Immature natural killer cell (primary cell): Measurements from ENCODE around the gene SLC31A1. TPM values are rescaled to one million over a fixed set of nuclear protein-coding genes. Genes with fewer than 3 reads are reported as not detected.

Source experiments
- DNase-seq, 3 donors: peaks; one replicate each; pipeline ENCODE4 v3.0.0; 2022; ENCODE audit warnings: mixed read lengths in 1 of 3
- H3K27ac Mint-ChIP-seq, 6 donors: one replicate each; pipeline ENCODE4 v1.8.0; 2020; ENCODE audit warnings: mixed read lengths in 6 of 6, mild to moderate bottlenecking in 5 of 6, inconsistent platforms in 4 of 6, moderate library complexity in 3 of 6
- H3K27me3 Mint-ChIP-seq, 3 donors: one replicate each; pipeline ENCODE4 v1.8.0; 2020 to 2021; ENCODE audit warnings: low read depth in 3 of 3, mild to moderate bottlenecking in 3 of 3, mixed read lengths in 3 of 3, moderate library complexity in 3 of 3, inconsistent platforms in 1 of 3
- H3K36me3 Mint-ChIP-seq, 3 donors: one replicate each; pipeline ENCODE4 v1.8.0; 2020; ENCODE audit warnings: mixed read lengths in 3 of 3, inconsistent platforms in 2 of 3, mild to moderate bottlenecking in 2 of 3
- H3K4me1 Mint-ChIP-seq, 2 donors: one replicate each; pipeline ENCODE4 v1.8.0; 2020; ENCODE audit warnings: inconsistent platforms in 2 of 2, mild to moderate bottlenecking in 2 of 2, mixed read lengths in 2 of 2, moderate library complexity in 1 of 2
- H3K4me3 Mint-ChIP-seq, 5 donors: one replicate each; pipeline ENCODE4 v1.8.0; 2020; ENCODE audit warnings: mild to moderate bottlenecking in 5 of 5, mixed read lengths in 5 of 5, inconsistent platforms in 3 of 5, moderate library complexity in 3 of 5
- H3K9me3 Mint-ChIP-seq, 6 donors: one replicate each; pipeline ENCODE4 v1.8.0; 2020; ENCODE audit warnings: mild to moderate bottlenecking in 6 of 6, mixed read lengths in 6 of 6, inconsistent platforms in 4 of 6, moderate library complexity in 3 of 6
- polyA plus RNA-seq, 3 donors: library from polyadenylated mRNA; unstranded; fragments of 300-500 nt; fragmentation: Illumina TruSeq; gene quantifications; one replicate each; pipeline ENCODE4 v1.2.3, GENCODE V29; 2021

SLC31A1 gene
- polyA plus RNA-seq, result 1 to 10 TPM; 5.2 to 5.8 (median 5.5) TPM

DNA sequence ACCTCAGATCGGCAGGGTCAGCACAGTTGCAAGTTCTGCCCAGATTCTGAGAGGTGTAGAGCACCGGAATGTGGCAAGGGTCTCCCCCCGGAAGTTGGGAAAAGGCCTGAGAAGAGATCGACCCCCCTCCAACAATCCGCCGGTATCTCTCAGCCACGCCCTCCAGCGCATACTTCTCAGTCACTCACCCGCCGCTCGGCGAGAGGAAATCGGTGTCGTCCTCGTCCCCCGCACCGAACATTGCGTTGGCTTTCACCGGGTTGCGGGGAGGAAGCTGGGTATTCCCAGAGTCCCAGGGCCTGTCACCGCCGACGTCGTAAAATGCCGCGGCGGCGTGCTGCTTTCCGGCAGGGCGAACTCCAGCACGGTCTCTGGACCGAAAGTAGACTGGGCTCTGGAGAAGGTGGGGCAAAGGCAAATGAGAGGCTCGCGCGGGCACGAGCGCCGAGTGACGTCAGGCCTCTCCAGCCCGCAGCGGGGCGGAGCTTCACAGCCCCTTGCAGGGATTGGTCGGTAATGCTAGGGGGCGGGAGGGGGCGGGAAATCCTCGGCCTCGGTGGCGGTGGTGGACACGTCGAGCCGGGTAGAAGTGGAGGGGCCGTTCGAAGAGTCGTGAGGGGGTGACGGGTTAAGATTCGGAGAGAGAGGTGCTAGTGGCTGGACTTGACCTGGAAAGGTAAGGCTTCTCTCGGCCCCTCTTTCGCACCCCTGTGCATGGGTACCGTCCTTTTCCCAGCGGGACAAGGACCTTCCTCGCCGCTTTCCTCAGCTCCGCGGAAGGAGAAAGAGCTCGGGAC is at the start of gene SLC31A1, which contains the start of gene FKBP15:
Gene SLC31A1 (plus strand): TSS at position 542 of the 797 bp plus-strand sequence. CDS start 34,605 bp downstream, outside the sequence.
Gene FKBP15 (minus strand): TSS at position 275 of the 797 bp plus-strand sequence. CDS start 34 bp downstream, at position 241.
- Mint-ChIP-seq H3K4me1 (peaks cover 42 to 56% of the 10 kb centered on the region in 2 donors), H3K9me3 (no peaks in the 10 kb centered on the region), H3K27ac (peak within 1 kb of the TSS; percentile 92 to 98 (median 94)), H3K27me3 (peaks cover 8 to 16% (median 10%) of the 10 kb centered on the region in 3 donors), H3K4me3 (peak within 1 kb of the TSS; percentile 89 to 97 (median 93)), H3K36me3 (no peaks in the 10 kb centered on the region)
- DNase-seq, result peak; percentile 97 to 98 (median 97)

DNA sequence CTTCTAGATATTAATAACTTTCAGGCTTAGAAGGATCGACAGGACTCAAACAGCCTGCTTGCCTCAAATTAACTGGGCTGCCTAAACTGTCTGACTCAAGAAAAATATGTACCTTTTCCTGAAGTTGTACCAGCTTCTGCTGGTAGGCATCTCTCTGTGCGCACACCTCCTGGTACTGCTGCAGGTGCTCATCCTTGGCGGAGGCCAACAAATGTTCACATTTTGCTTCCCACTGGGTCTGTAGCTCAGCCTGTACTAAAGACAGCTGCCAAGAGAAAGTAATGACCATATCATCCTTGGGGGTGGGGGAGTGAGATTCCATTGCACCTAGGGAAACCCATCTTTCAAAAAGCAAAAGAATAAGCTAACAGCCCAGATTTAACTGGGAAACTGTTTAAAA is 48.0 kb upstream of the SLC31A1 start:
- H3K36me3 Mint-ChIP-seq, result peaks cover 45 to 75% (median 55%) of the 10 kb centered on the region in 3 donors
- no peak overlapping the region for H3K4me3 Mint-ChIP-seq
- no peaks in the 10 kb centered on the region for H3K4me1 Mint-ChIP-seq
- H3K27me3 Mint-ChIP-seq, result peaks cover 0 to 2% (median 0%) of the 10 kb centered on the region in 3 donors
- DNase-seq, result no peak
- H3K27ac Mint-ChIP-seq, result peak overlapping the region in 1 of 6 donors; percentile 26
- H3K9me3 Mint-ChIP-seq, result no peaks in the 10 kb centered on the region

- Mint-ChIP-seq H3K27ac (no peak overlapping the region), H3K27me3 (no peaks in the 10 kb centered on the region), H3K36me3 (peaks cover 58 to 75% (median 65%) of the 10 kb centered on the region in 3 donors)
Measured at GRCh38 chr9:113176803-113177202, 44.5 kb upstream of the SLC31A1 start.

DNA sequence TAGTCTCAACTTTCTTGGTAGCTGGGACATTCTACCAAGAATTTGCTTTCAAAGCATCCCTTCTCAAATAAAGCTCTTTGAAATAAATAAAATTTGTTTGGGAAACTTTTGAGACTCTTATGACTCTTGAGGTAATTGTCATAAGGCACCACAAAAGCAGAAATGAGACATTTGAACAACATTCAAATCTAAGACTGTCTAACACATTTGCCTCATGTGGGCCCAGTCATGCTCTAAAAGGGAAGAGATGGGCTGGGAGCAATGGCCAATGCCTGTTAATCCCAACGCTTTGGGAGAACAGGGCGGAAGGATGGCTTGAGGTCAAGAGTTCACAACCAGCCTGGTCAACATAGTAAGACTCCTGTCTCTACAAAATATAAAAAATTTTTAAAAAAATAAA is 44.1 kb upstream of the SLC31A1 start:
- Mint-ChIP-seq H3K36me3 (peaks cover 57 to 75% (median 65%) of the 10 kb centered on the region in 3 donors), H3K27ac (no peak overlapping the region), H3K4me3 (no peak overlapping the region), H3K4me1 (no peaks in the 10 kb centered on the region), H3K9me3 (no peaks in the 10 kb centered on the region), H3K27me3 (no peaks in the 10 kb centered on the region)
- no peak for DNase-seq

More at GRCh38 chr9:113176803-113177202, 44.5 kb upstream of the SLC31A1 start:
- no peak overlapping the region for H3K4me3 Mint-ChIP-seq
- no peaks in the 10 kb centered on the region for H3K9me3 Mint-ChIP-seq
- H3K4me1 Mint-ChIP-seq, result no peaks in the 10 kb centered on the region
- no peak for DNase-seq

DNA sequence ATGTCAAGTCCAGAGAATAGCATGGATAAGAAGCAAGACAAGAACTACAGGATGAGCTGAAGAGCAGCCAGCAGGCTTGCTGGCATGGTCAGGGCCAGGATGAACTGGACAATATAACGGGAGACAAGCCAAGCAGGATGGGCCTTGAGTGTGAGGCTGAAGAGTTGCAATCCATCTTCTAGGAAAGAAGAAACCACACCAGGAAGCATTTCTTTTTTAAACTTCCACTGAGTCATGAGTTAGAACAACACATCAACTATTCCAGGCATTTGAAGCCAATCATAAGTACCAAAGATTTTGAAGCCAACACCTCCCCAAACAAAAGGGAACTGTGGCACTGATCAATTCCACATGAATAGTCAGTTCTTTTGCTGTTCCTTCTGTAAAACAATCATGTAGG is 43.3 kb upstream of the SLC31A1 start:
- H3K4me1 Mint-ChIP-seq, result no peaks in the 10 kb centered on the region
- H3K27ac Mint-ChIP-seq, result no peak overlapping the region
- peaks cover 52 to 73% (median 64%) of the 10 kb centered on the region in 3 donors for H3K36me3 Mint-ChIP-seq
- DNase-seq, result no peak
- no peaks in the 10 kb centered on the region for H3K9me3 Mint-ChIP-seq
- no peaks in the 10 kb centered on the region for H3K27me3 Mint-ChIP-seq
- no peak overlapping the region for H3K4me3 Mint-ChIP-seq

DNA sequence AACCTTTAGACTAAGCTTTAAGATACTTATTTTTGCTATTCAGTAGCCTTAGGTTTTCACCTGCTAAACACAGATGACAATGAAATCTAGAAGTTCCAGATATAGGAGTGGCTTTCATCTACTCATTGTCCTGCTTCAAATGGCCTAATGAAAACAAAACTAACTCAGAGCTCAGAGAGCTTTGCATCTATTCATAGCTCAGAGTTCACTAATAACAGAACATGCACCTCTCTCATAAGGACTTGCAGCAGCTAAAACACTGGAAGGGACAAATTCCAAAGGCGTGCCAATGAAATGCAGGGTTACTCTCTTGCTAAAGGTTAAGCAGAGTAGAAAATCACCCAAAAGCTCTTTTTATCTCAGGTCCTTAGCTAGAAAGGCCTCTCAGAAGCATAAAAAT is 41.5 kb upstream of the SLC31A1 start:
- peaks cover 40 to 70% (median 61%) of the 10 kb centered on the region in 3 donors for H3K36me3 Mint-ChIP-seq
- H3K4me1 Mint-ChIP-seq, result no peaks in the 10 kb centered on the region
- no peaks in the 10 kb centered on the region for H3K9me3 Mint-ChIP-seq
- DNase-seq, result no peak
- no peak overlapping the region for H3K4me3 Mint-ChIP-seq
- peak overlapping the region in 1 of 6 donors; percentile 58 for H3K27ac Mint-ChIP-seq
- no peaks in the 10 kb centered on the region for H3K27me3 Mint-ChIP-seq

- H3K4me3 Mint-ChIP-seq, result no peak overlapping the region
- H3K27me3 Mint-ChIP-seq, result no peaks in the 10 kb centered on the region
- no peak for DNase-seq
- no peaks in the 10 kb centered on the region for H3K4me1 Mint-ChIP-seq
- peak overlapping the region in 1 of 6 donors; percentile 41 for H3K27ac Mint-ChIP-seq
- no peaks in the 10 kb centered on the region for H3K9me3 Mint-ChIP-seq
- H3K36me3 Mint-ChIP-seq, result peaks cover 41 to 72% (median 66%) of the 10 kb centered on the region in 3 donors
Measured at GRCh38 chr9:113181165-113181564, 40.2 kb upstream of the SLC31A1 start.

DNA sequence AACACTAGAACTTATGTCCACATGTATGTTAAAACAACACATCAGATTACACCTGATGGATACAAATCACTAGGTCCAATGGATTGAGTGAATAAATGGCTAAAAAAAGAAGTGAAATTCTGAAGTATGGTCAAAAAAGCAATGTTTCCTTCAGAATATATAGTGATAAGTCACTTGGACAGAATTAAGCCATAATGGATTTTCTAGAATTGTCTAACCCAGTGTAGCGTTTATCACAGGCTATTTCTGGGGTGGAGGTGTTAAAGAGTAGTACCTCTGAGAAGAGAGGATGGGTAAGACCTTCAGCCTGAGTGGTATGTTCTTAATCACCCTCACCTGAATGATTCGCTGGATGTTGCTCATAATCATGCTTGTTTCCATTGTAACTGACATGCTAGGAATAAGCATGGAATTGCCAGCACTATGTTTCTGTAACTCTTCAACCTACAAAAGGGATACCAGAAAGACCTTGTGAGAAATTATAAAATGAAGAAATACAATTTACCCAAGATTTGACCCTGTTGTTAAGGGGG is 37.3 kb upstream of the SLC31A1 start:
- Mint-ChIP-seq H3K4me1 (no peaks in the 10 kb centered on the region), H3K4me3 (no peak overlapping the region), H3K9me3 (no peaks in the 10 kb centered on the region), H3K36me3 (peaks cover 26 to 71% (median 65%) of the 10 kb centered on the region in 3 donors), H3K27ac (no peak overlapping the region), H3K27me3 (no peaks in the 10 kb centered on the region)
- DNase-seq, result no peak

- Mint-ChIP-seq H3K9me3 (no peaks in the 10 kb centered on the region), H3K36me3 (peaks cover 26 to 69% (median 63%) of the 10 kb centered on the region in 3 donors), H3K4me1 (no peaks in the 10 kb centered on the region), H3K27me3 (no peaks in the 10 kb centered on the region), H3K27ac (no peak overlapping the region), H3K4me3 (no peak overlapping the region)
- DNase-seq, result no peak
Measured at GRCh38 chr9:113184539-113184938, 36.8 kb upstream of the SLC31A1 start.

GRCh38 chr9:113185271-113185670 is 36.1 kb upstream of the SLC31A1 start:
- Mint-ChIP-seq H3K27me3 (no peaks in the 10 kb centered on the region), H3K27ac (peak overlapping the region in 2 of 6 donors; percentile 6 to 62), H3K36me3 (peaks cover 26 to 70% (median 67%) of the 10 kb centered on the region in 3 donors), H3K4me1 (no peaks in the 10 kb centered on the region), H3K4me3 (no peak overlapping the region), H3K9me3 (no peaks in the 10 kb centered on the region)
- no peak for DNase-seq

DNA sequence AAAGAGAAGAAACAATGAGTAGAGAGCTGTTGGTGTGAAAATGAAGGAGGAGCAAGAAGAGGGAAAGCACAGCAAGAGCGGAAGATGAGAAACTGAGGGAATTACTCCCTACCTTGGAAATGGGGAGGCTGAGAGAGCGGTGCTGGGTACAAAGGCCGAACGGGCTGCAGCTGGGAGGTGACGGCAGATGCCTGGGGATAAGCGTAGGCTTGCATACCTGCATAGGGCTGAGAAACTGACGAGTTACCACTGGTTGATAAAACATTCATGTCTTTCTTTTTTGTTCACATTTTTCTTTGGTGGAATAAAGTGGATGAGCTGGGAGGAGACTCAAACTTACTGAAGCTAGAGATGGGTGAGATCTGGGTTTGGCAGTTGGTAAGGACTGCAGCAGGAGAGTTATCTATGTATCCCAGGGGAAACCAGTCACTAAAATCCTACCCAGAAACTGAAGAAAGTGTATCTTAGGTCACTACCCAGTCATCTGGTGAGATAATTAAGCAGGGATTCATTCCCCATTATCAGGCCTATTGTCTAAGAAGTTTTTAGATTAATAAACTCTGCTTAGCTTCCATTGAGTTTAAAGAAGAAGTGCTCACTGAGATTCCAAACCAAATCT is 35.1 kb upstream of the SLC31A1 start:
- Mint-ChIP-seq H3K4me1 (no peaks in the 10 kb centered on the region), H3K27ac (peak overlapping the region in 2 of 6 donors; percentile 8 to 70), H3K9me3 (no peaks in the 10 kb centered on the region), H3K4me3 (no peak overlapping the region), H3K27me3 (no peaks in the 10 kb centered on the region), H3K36me3 (peaks cover 20 to 66% (median 62%) of the 10 kb centered on the region in 3 donors)
- no peak for DNase-seq

DNA sequence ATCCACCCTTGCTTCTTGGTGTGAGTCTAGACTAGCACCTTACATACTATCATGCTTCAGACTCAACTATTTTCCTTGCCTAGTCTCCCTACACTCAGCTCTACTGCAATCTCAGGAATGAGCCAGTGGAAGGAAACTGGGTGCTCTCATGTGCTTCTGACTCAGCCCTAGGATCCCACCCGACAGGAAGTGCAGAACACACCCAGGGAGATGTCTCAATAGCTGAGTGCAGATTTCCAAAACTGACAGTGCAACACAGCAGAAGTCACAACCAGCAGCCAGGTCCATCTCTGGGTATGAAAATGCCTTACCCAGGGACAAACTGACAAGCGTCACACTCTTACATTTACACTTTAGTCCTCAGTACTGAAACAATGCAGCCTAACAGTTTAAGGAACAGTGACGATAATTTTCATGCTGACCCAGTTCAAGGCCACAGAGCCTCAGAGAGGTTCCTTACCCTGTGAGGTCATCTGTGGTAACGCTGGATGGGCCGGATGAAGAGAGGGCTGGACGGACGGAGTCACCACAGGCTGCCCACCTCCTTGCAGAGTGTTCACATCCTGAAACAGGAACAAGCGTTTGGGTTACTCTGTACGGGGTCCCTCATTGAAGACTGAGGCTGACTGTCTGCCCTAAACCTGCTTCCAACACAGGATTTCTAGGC is 33.3 kb upstream of the SLC31A1 start:
- no peak for DNase-seq
- no peaks in the 10 kb centered on the region for H3K27me3 Mint-ChIP-seq
- peak overlapping the region in 1 of 6 donors; percentile 47 for H3K27ac Mint-ChIP-seq
- H3K4me3 Mint-ChIP-seq, result no peak overlapping the region
- no peaks in the 10 kb centered on the region for H3K9me3 Mint-ChIP-seq
- peaks cover 12 to 54% (median 50%) of the 10 kb centered on the region in 3 donors for H3K36me3 Mint-ChIP-seq
- no peaks in the 10 kb centered on the region for H3K4me1 Mint-ChIP-seq

DNA sequence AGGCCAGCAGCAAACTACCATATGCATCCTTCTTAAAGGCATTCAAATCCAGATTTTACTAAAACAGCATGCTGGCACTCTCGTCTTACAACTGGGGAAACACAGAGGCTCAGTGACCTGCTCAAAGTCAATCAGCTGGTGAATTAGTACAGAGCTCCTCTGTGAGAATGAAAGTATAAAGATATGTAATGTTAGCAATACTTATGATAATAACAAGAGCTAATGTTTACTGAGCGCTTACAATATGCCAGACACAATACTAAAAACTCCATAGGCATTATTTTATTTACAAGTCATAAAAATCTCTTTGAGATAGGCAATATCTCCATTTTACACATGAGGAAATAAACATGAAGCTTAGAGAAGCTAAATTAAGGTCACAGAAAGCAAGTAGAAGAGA is 28.9 kb upstream of the SLC31A1 start:
- no peaks in the 10 kb centered on the region for H3K27me3 Mint-ChIP-seq
- no peak for DNase-seq
- H3K4me3 Mint-ChIP-seq, result no peak overlapping the region
- no peaks in the 10 kb centered on the region for H3K9me3 Mint-ChIP-seq
- H3K27ac Mint-ChIP-seq, result no peak overlapping the region
- peaks cover 21 to 39% (median 39%) of the 10 kb centered on the region in 3 donors for H3K36me3 Mint-ChIP-seq
- H3K4me1 Mint-ChIP-seq, result no peaks in the 10 kb centered on the region
